ENCODE measurements around the gene TRPM6.

Gene TRPM6

DNA sequence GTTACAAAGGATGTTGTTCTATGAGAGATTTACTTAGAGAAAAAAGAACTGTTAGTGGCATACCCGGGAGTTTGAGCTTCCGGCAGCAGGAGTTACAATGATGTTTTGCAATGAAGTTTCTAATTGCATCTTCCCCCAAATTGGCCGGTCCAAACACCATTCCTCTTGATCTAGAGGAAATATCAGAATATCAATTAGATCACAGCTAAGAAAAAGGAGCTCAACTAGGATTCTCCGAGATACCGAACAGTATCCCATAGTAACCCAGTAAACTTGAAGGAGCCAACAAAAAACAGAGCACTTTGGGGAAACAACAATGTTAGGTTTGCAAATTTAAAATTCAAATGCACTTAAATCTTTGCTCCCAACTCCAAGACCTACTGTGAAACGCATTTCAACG, 159.5 kb downstream of the TRPM6 start:
- no peaks in the 10 kb centered on the region for H3K4me1 ChIP-seq (ENCODE audit: control insufficient read depth in 1 of 2, insufficient read depth in 1 of 2, low read depth in 1 of 2, low read length in 1 of 2)
- H3K36me3 ChIP-seq, result peaks cover 92% of the 10 kb centered on the region
- H3K9me3 ChIP-seq, result no peaks in the 10 kb centered on the region
- H3K4me3 ChIP-seq (ENCODE audit: low read depth in 1 of 2, low read length in 1 of 2), result no peak overlapping the region
- no peaks in the 10 kb centered on the region for H3K27me3 ChIP-seq
- TF ChIP-seq, protein P1, sequence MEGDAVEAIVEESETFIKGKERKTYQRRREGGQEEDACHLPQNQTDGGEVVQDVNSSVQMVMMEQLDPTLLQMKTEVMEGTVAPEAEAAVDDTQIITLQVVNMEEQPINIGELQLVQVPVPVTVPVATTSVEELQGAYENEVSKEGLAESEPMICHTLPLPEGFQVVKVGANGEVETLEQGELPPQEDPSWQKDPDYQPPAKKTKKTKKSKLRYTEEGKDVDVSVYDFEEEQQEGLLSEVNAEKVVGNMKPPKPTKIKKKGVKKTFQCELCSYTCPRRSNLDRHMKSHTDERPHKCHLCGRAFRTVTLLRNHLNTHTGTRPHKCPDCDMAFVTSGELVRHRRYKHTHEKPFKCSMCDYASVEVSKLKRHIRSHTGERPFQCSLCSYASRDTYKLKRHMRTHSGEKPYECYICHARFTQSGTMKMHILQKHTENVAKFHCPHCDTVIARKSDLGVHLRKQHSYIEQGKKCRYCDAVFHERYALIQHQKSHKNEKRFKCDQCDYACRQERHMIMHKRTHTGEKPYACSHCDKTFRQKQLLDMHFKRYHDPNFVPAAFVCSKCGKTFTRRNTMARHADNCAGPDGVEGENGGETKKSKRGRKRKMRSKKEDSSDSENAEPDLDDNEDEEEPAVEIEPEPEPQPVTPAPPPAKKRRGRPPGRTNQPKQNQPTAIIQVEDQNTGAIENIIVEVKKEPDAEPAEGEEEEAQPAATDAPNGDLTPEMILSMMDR (IDR thresholded peaks at IDR 0.05), result no peak
- H3K27ac ChIP-seq, result no peak overlapping the region

DNA sequence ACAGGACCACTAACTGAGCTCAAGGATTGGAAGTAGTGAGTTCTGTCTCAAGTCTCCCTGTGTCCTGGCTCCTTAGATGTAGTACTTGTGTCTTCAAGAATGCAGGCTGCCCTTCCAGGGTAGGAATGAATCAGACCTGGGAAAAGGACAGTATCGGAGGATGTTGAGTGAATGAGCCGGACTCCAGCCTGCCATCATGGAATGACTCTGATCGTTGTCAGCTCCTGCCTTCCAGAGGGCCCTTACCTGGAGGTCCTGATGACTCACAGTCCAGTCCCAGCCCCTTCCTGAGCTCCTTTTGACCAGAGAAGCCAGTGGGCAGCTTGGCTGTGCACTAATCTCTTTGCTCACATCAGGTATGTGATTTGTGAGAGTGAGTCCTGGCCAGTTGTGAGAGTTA, 161.1 kb downstream of the TRPM6 start:
- TF ChIP-seq, protein P1 (IDR thresholded peaks at IDR 0.05), result no peak
- peaks cover 86% of the 10 kb centered on the region for H3K36me3 ChIP-seq
- H3K4me3 ChIP-seq (ENCODE audit: low read depth in 1 of 2, low read length in 1 of 2), result no peak overlapping the region
- no peak overlapping the region for H3K27ac ChIP-seq
- no peaks in the 10 kb centered on the region for H3K4me1 ChIP-seq (ENCODE audit: control insufficient read depth in 1 of 2, insufficient read depth in 1 of 2, low read depth in 1 of 2, low read length in 1 of 2)
- H3K27me3 ChIP-seq, result no peaks in the 10 kb centered on the region
- H3K9me3 ChIP-seq, result no peaks in the 10 kb centered on the region

DNA sequence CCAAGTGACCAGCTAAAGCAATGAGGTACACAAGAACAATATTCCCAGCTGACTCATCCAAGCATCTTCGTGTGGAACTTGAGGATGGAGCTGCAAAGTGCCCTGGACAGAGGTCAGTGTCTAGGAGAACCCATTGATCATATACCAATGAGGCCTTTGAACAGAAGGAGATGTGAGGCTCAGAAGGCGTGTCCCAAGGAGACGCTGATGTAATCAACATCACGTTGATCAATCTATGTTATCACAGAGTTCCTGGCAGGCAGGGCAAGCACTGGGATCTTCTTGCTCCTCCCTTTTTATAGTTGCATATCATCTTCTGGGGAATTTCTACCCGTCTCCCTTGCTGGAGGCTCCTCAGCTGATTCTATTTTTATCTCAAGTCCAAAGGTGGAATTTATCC, 163.4 kb downstream of the TRPM6 start:
- Histone ChIP-seq H3K9me3 (no peaks in the 10 kb centered on the region), H3K27ac (no peak overlapping the region), H3K27me3 (no peaks in the 10 kb centered on the region), H3K4me3 (ENCODE audit: low read depth in 1 of 2, low read length in 1 of 2) (no peak overlapping the region), H3K4me1 (ENCODE audit: control insufficient read depth in 1 of 2, insufficient read depth in 1 of 2, low read depth in 1 of 2, low read length in 1 of 2) (no peaks in the 10 kb centered on the region), H3K36me3 (peaks cover 68% of the 10 kb centered on the region)
- TF ChIP-seq, protein P1 (IDR thresholded peaks at IDR 0.05), result no peak

DNA sequence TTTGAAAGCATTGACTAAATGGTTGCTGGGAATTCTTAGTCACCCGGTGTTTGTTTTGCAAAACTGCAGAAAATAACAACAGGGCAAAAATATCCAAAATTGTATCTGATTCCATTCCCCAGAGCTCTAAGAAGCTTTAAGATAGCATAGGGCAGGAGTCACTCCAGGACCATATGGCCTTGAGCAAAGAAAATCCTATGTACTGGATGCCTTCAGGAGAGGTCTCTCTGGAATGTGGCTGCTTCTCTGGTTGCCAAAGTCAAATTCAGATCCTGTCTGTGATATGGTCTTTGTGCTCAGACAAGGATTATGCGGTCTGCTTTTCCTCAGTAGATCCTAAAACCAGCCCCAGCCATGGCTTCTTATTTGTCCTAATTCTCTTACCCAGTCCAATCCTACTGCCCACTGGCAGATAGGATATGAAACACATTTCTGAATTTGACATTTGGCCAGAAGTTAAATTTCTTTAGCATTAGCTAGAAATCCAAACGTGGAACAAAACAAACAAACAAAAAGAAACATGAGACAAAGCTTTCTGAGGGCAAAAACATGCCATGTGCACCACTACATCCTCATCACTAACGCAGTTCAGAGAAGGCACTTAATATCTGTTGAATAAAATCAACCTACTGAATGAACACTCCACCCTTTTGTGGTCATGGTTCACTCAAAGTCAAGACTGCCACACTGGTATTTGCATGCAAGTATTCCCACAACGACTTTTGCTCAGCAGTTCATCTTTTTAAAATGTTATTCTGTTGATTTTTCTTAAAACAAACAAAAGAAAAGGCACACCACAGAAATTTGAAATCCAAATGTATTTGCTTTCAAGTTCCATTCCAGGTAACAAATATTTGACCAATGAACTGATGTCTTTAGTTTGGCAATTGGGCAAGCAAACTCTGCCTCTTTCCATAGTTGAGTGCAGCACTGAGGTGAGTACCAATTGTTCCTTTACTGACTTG, 165.7 kb downstream of the TRPM6 start:
- Histone ChIP-seq H3K36me3 (peaks cover 44% of the 10 kb centered on the region), H3K9me3 (no peaks in the 10 kb centered on the region), H3K27ac (no peak overlapping the region), H3K4me3 (ENCODE audit: low read depth in 1 of 2, low read length in 1 of 2) (no peak overlapping the region), H3K4me1 (ENCODE audit: control insufficient read depth in 1 of 2, insufficient read depth in 1 of 2, low read depth in 1 of 2, low read length in 1 of 2) (no peaks in the 10 kb centered on the region), H3K27me3 (no peaks in the 10 kb centered on the region)
- TF ChIP-seq, protein P1 (IDR thresholded peaks at IDR 0.05), result no peak

DNA sequence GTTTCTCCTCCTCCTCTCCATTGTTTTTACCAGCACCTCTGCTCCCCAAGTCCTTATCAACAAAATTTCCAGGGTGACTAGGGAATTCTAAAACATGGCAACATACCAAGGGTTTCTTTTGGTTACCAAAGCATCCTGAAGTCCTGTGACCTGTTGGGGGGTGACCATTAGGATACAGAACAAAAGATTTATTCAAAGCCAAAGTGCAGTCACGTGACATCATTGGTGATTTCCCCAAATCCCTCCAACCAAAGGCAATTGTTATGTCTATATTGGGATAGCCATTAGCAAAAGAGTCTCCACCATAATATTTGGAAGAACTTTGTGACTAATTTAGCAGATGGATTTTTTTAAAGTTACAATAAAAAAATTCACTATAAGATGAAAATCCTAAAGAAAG, 168.4 kb downstream of the TRPM6 start:
- Histone ChIP-seq H3K9me3 (no peaks in the 10 kb centered on the region), H3K27ac (no peak overlapping the region), H3K36me3 (peaks cover 18% of the 10 kb centered on the region), H3K4me3 (ENCODE audit: low read depth in 1 of 2, low read length in 1 of 2) (no peak overlapping the region), H3K4me1 (ENCODE audit: control insufficient read depth in 1 of 2, insufficient read depth in 1 of 2, low read depth in 1 of 2, low read length in 1 of 2) (no peaks in the 10 kb centered on the region), H3K27me3 (no peaks in the 10 kb centered on the region)
- TF ChIP-seq, protein P1 (IDR thresholded peaks at IDR 0.05), result no peak
